Epithelial cell of esophagus (primary cell): Measurements from ENCODE around the gene CDH13.
A peak's percentile ranks its signal among the peaks of the same experiment; 100 is the strongest.

Source experiments
- DNase-seq: peaks from one replicate; pipeline ENCODE4 v3.0.0; 2010; ENCODE audit warnings: low read depth
- H3K4me3 ChIP-seq: 2 replicates; pipeline ENCODE4 v1.5.1; 2011; ENCODE audit warnings: mild to moderate bottlenecking, low read length, control low read depth
- CTCF ChIP-seq: IDR thresholded peaks from 2 replicates; pipeline ENCODE4 v1.5.1; 2011; ENCODE audit warnings: low read depth, mild to moderate bottlenecking, low read length, control low read depth, inconsistent platforms; ENCODE audit not compliant: insufficient read depth; ENCODE audit errors: missing control alignments

The CDH13 gene

GRCh38 chr16:83355570-83356218 lies 728.9 kb downstream of the CDH13 start:
- no peak for TF ChIP-seq CTCF
- no peak overlapping the region for H3K4me3 ChIP-seq
- DNase-seq = no peak

GRCh38 chr16:83356266-83356665 lies 729.5 kb downstream of the CDH13 start:
- H3K4me3 ChIP-seq = no peak overlapping the region
- TF ChIP-seq CTCF = peak; percentile 84
- peak; percentile 87 for DNase-seq

GRCh38 chr16:83356986-83357385 lies 730.2 kb downstream of the CDH13 start:
- no peak overlapping the region for H3K4me3 ChIP-seq
- no peak for DNase-seq

GRCh38 chr16:83363521-83363920 lies 736.8 kb downstream of the CDH13 start:
- H3K4me3 ChIP-seq = no peak overlapping the region
- DNase-seq = peak; percentile 36
- no peak for TF ChIP-seq CTCF

More at GRCh38 chr16:83356986-83357385, 730.2 kb downstream of the CDH13 start:
- TF ChIP-seq CTCF = no peak

GRCh38 chr16:83365166-83365565 lies 738.4 kb downstream of the CDH13 start:
- H3K4me3 ChIP-seq = no peak overlapping the region
- DNase-seq = peak; percentile 84
- TF ChIP-seq CTCF = no peak

GRCh38 chr16:83366228-83366627 lies 739.5 kb downstream of the CDH13 start:
- no peak for DNase-seq
- H3K4me3 ChIP-seq = no peak overlapping the region
- no peak for TF ChIP-seq CTCF

GRCh38 chr16:83374979-83375378 lies 748.2 kb downstream of the CDH13 start:
- no peak for TF ChIP-seq CTCF
- H3K4me3 ChIP-seq = no peak overlapping the region
- DNase-seq = no peak
